Activated B cell treated with CpG ODN at 0.5 μM for 24 hours (primary cell): ENCODE data around the gene KHDRBS1. TPM values are rescaled to one million over a fixed set of nuclear protein-coding genes. Genes with fewer than 3 reads are reported as not detected.

Experiments
- ATAC-seq: fragments of 200-7000 bp; cut with Tn5 transposase; one replicate; pipeline ENCODE4 v1.10.0; 2021; ENCODE audit warnings: low read depth, mild to moderate bottlenecking, moderate library complexity
- CTCF ChIA-PET: fragments of 350-600 bp; sonication (Branson Sonifier 250); formaldehyde crosslinking; loops from one replicate; lab custom pipeline; 2021; ENCODE audit warnings: antibody characterized with exemption; lab: Charles Lee
- POLR2A ChIA-PET: fragments of 350-600 bp; sonication (Branson Sonifier 250); formaldehyde crosslinking; loops from one replicate; lab custom pipeline; 2021; ENCODE audit warnings: antibody characterized with exemption; lab: Charles Lee
- DNase-seq: peaks from one replicate; pipeline ENCODE4 v3.0.0; 2022
- H3K27ac Mint-ChIP-seq: one replicate; pipeline ENCODE4 v1.8.0; 2020; ENCODE audit warnings: mixed read lengths
- H3K27me3 Mint-ChIP-seq: one replicate; pipeline ENCODE4 v1.8.0; 2021; ENCODE audit warnings: mixed read lengths
- H3K36me3 Mint-ChIP-seq: one replicate; pipeline ENCODE4 v1.8.0; 2021; ENCODE audit warnings: low read depth, mixed read lengths
- H3K4me1 Mint-ChIP-seq: one replicate; pipeline ENCODE4 v1.8.0; 2021; ENCODE audit warnings: mixed read lengths
- H3K4me3 Mint-ChIP-seq: one replicate; pipeline ENCODE4 v1.8.0; 2020; ENCODE audit warnings: mild to moderate bottlenecking, mixed read lengths
- H3K9me3 Mint-ChIP-seq: one replicate; pipeline ENCODE4 v1.8.0; 2020; ENCODE audit warnings: mixed read lengths
- intact Hi-C: fragments of 100-400 bp; cut with micrococcal nuclease; formaldehyde crosslinking; loops from one replicate; pipeline ENCODE4 v1.15.1; 2024
- total RNA-seq: library from RNA; stranded (reverse); gene quantifications from 2 replicates; pipeline ENCODE4 v1.2.3, GENCODE V29; 2022
- TF ChIP-seq, protein P1 (sequence below): fragments of 200-600 bp; IDR thresholded peaks from one replicate; pipeline ENCODE4 v1.8.0; 2022; ENCODE audit warnings: antibody characterized with exemption, mild to moderate bottlenecking

The KHDRBS1 gene
- total RNA-seq, 1 donor from 2014 or later = 152 TPM

DNA sequence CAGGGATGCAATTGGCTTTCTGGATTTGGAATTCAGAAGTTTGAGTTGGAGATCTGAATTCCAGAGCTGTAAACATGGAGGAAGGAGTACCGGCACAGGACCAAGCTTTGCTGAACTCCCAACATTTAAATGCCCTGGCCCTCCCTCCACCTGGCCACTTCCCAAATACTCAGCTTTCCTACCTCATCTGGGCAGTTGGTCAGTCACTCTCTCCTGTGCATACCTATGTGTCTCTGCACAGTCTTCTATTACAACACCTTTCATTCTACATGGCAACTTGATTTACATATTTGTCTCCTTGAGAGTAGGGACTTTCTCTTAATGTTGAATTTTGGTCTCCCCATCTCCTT, 6.1 kb upstream of the KHDRBS1 start:
- POLR2A ChIA-PET = interaction anchor here (1.0 kb wide), 1 partner anchor 37 kb away, joined by 3 read pairs; no protein-coding TSS in a partner anchor
- Mint-ChIP-seq H3K4me3 (no peak overlapping the region), H3K27ac (no peak overlapping the region), H3K4me1 (peaks cover 22% of the 10 kb centered on the region), H3K36me3 (no peaks in the 10 kb centered on the region), H3K27me3 (no peaks in the 10 kb centered on the region), H3K9me3 (no peaks in the 10 kb centered on the region)
- DNase-seq = no peak
- intact Hi-C loops = no loop called here
- CTCF ChIA-PET = no interaction called here
- ATAC-seq = no peak
- TF ChIP-seq, protein P1, sequence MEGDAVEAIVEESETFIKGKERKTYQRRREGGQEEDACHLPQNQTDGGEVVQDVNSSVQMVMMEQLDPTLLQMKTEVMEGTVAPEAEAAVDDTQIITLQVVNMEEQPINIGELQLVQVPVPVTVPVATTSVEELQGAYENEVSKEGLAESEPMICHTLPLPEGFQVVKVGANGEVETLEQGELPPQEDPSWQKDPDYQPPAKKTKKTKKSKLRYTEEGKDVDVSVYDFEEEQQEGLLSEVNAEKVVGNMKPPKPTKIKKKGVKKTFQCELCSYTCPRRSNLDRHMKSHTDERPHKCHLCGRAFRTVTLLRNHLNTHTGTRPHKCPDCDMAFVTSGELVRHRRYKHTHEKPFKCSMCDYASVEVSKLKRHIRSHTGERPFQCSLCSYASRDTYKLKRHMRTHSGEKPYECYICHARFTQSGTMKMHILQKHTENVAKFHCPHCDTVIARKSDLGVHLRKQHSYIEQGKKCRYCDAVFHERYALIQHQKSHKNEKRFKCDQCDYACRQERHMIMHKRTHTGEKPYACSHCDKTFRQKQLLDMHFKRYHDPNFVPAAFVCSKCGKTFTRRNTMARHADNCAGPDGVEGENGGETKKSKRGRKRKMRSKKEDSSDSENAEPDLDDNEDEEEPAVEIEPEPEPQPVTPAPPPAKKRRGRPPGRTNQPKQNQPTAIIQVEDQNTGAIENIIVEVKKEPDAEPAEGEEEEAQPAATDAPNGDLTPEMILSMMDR = no peak

DNA sequence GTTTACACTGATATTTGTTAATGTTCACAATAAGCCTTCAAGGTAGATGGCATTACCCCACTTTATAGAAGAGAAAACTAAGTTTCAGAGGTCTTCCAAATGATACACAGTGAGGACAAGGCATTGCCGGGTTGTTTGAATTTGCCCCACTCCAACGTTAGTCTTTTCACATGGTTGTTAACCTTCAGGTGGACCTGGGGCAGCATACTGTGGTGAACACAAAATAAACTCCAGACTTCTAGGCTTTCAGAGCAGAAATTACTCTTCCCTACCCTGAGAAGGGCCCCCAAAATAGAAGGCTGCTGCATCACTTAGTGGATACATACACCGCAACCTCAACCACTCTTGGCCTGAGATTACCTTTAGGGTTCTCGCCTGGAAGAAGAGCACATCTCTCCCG, 3.4 kb upstream of the KHDRBS1 start:
- H3K4me1 Mint-ChIP-seq = peaks cover 24% of the 10 kb centered on the region
- H3K27me3 Mint-ChIP-seq = no peaks in the 10 kb centered on the region
- TF ChIP-seq, protein P1 = no peak
- CTCF ChIA-PET = no interaction called here
- no peak overlapping the region for H3K27ac Mint-ChIP-seq
- H3K4me3 Mint-ChIP-seq = no peak overlapping the region
- no peaks in the 10 kb centered on the region for H3K9me3 Mint-ChIP-seq
- peaks cover 11% of the 10 kb centered on the region for H3K36me3 Mint-ChIP-seq
- DNase-seq (no peak), ATAC-seq (no peak)
- intact Hi-C loops = loop anchor here (5.0 to 10.0 kb wide), 2 partner anchors 97 to 805 kb away; partner anchors contain the start of genes KPNA6, S100PBP and YARS1
- POLR2A ChIA-PET = no interaction called here

DNA sequence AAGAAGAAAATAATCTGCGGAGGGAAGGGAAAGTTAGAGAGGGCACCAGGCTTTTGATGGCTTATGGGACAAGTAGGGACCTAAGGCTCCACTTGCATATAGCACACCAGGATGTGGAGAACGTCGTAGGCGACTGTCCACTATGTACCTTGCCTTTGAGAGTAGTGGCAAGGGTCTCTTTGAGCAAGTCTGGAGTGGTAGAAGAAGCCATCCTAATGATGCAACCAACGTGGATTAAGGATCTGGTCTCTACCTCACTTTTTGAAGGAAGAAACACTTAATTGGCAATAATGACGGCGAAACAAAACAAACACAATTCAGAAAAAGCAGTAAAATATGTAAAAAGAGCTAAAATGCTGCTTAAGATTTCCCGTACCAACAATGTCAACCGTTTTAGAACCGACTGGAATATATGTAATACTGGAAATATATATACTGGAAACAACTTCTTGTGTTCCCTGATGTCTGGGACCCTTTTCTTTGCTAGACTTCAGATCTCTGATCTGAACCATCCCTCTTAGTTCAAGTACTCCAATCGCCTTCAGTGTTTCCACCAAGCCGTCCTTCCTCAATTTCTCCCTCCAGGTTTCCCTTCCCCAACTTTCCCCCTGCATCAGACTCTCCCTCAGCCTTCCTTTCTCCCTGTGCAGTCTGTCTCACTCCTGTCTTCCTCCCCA, 821 bp upstream of the KHDRBS1 start:
- TF ChIP-seq, protein P1 = no peak
- peaks cover 27% of the 10 kb centered on the region for H3K36me3 Mint-ChIP-seq
- ATAC-seq (no peak), DNase-seq (no peak)
- CTCF ChIA-PET = interaction anchor here (1.0 to 1.2 kb wide), 2 partner anchors 9 to 49 kb away, joined by 3 to 4 read pairs; no protein-coding TSS in a partner anchor
- H3K27me3 Mint-ChIP-seq = no peaks in the 10 kb centered on the region
- peak overlapping the region; percentile 91 for H3K27ac Mint-ChIP-seq
- peaks cover 36% of the 10 kb centered on the region for H3K4me1 Mint-ChIP-seq
- no peaks in the 10 kb centered on the region for H3K9me3 Mint-ChIP-seq
- intact Hi-C loops = loop anchor here (1.0 to 10.0 kb wide), 5 partner anchors 10 to 802 kb away; partner anchors contain the start of genes KPNA6, S100PBP, TMEM39B and YARS1
- POLR2A ChIA-PET = interaction anchor here (0.7 to 3.0 kb wide), 14 partner anchors 7 to 368 kb away, joined by 3 to 26 read pairs (median 6); partner anchors contain the start of genes KPNA6, PEF1, PTP4A2 and TMEM39B
- peak overlapping the region; percentile 87 for H3K4me3 Mint-ChIP-seq

DNA sequence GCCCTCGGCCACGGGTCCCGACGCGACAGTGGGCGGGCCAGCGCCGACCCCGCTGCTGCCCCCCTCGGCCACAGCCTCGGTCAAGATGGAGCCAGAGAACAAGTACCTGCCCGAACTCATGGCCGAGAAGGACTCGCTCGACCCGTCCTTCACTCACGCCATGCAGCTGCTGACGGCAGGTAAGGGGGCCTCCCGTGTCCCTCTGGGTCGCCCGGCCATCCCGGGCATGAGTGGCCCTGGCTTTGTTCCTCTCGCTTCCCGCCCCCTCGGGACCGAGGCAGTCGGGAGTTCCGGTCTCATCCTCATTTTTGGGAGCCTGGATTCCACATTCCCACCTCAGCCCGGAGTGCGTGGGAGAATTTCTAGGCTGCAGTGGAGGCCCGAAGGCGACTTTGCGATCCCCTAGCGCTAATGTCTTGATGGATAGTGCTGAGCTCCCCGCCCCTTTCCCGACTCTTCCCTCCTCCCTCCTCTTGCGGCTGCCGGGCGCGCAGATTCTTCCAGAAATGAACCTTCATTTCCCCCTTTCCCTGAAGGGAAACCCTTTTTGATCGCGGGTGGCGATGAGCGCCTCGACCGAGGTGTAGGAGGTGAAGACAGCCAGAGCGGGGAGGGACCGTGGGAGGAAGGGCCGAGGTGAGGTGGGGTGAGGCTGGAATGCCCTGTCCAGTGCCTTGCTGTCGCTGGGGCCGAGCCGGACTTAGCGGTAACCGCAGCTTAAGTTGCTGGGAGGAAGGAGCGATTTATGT, 705 bp downstream of the KHDRBS1 start:
- no peaks in the 10 kb centered on the region for H3K9me3 Mint-ChIP-seq
- H3K27ac Mint-ChIP-seq = peak overlapping the region; percentile 88
- TF ChIP-seq, protein P1 = no peak
- peaks cover 43% of the 10 kb centered on the region for H3K4me1 Mint-ChIP-seq
- ChIA-PET POLR2A (interaction anchor here (0.9 to 3.0 kb wide), 4 partner anchors 9 to 1113 kb away, joined by 3 to 26 read pairs (median 4); partner anchors contain the start of gene TMEM39B), CTCF (no interaction called here)
- H3K36me3 Mint-ChIP-seq = peaks cover 32% of the 10 kb centered on the region
- intact Hi-C loops = loop anchor here (5.0 to 10.0 kb wide), 2 partner anchors 93 to 800 kb away; partner anchors contain the start of genes KPNA6, S100PBP and YARS1
- DNase-seq (peak; percentile 22), ATAC-seq (no peak)
- H3K27me3 Mint-ChIP-seq = no peaks in the 10 kb centered on the region
- H3K4me3 Mint-ChIP-seq = peak overlapping the region; percentile 98
